K562 (cell line): ENCODE measurements around the gene SLC4A3. TPM values are rescaled to one million over a fixed set of nuclear protein-coding genes. Genes with fewer than 3 reads are reported as not detected.

ENCODE experiments used
- ELF1 ChIP-seq: fragments of 200-800 bp; sonication (Bioruptor generic); IDR thresholded peaks from 2 replicates; pipeline ENCODE4 v1.6.1; 2016; ENCODE audit warnings: missing genetic modification characterization, missing compliant biosample characterization
- LCOR ChIP-seq: sonication (generic); formaldehyde crosslinking; IDR thresholded peaks from 2 replicates; pipeline ENCODE4 v1.8.0; 2022; ENCODE audit warnings: mild to moderate bottlenecking, missing genetic modification reagents
- polyA plus RNA-seq, 8 experiments: library from polyadenylated mRNA; depleted of rRNA in 4 of 8; stranded (reverse) in 5 of 8; unstranded in 3 of 8; fragments of >200 nt; fragmentation: Nextera tagmentation in 2 of 8; fragmentation: Illumina TruSeq in 1 of 8; extraction: Ambion mirVana in 2 of 8; extraction: Trizol in 1 of 8; gene quantifications; 2 replicates each; pipeline versions ENCODE4 v1.2.1 to v1.2.3, GENCODE V29; 2011 to 2014; ENCODE audit warnings: inconsistent platforms in 1 of 8, missing spikeins in 1 of 8
- total RNA-seq, 7 experiments: library from RNA; depleted of rRNA in 6 of 7; stranded (reverse); fragments of >200 nt in 6 of 7; fragmentation: Illumina TruSeq in 2 of 7; extraction: Trizol in 2 of 7; gene quantifications; 2 replicates each; pipeline versions ENCODE4 v1.2.1 to v1.2.3, GENCODE V29; 2011 to 2021; ENCODE audit warnings: low replicate concordance in 1 of 7
- TF ChIP-seq, protein P1 (sequence below): fragments of 200-600 bp; sonication (generic); IDR thresholded peaks from one replicate; pipeline ENCODE4 v1.6.1; 2012; ENCODE audit warnings: mild to moderate bottlenecking, low read depth, low read length, inconsistent platforms
- TF ChIP-seq, protein P2 (sequence below): sonication (generic); formaldehyde crosslinking; IDR thresholded peaks from 2 replicates; pipeline ENCODE4 v1.8.0; 2022; ENCODE audit warnings: mild to moderate bottlenecking, missing genetic modification reagents, borderline replicate concordance
- TF ChIP-seq, protein P3 (sequence below): sonication (generic); formaldehyde crosslinking; IDR thresholded peaks from 2 replicates; pipeline ENCODE4 v1.9.0; 2022; ENCODE audit warnings: mild to moderate bottlenecking, missing genetic modification reagents
- TF ChIP-seq, protein P4 (sequence below): fragments of 450-650 bp; formaldehyde crosslinking; conservative IDR thresholded peaks from 2 replicates; pipeline ENCODE4 v1.4.0; 2022; ENCODE audit warnings: mild to moderate bottlenecking, missing genetic modification characterization

Gene SLC4A3
- total and polyA plus RNA-seq, 9 of the 15 experiments (the other 6 are each of a cell fraction or from before 2014, with no cell fraction given): 0.04 to 0.31 (median 0.16) TPM; not detected in 5

DNA sequence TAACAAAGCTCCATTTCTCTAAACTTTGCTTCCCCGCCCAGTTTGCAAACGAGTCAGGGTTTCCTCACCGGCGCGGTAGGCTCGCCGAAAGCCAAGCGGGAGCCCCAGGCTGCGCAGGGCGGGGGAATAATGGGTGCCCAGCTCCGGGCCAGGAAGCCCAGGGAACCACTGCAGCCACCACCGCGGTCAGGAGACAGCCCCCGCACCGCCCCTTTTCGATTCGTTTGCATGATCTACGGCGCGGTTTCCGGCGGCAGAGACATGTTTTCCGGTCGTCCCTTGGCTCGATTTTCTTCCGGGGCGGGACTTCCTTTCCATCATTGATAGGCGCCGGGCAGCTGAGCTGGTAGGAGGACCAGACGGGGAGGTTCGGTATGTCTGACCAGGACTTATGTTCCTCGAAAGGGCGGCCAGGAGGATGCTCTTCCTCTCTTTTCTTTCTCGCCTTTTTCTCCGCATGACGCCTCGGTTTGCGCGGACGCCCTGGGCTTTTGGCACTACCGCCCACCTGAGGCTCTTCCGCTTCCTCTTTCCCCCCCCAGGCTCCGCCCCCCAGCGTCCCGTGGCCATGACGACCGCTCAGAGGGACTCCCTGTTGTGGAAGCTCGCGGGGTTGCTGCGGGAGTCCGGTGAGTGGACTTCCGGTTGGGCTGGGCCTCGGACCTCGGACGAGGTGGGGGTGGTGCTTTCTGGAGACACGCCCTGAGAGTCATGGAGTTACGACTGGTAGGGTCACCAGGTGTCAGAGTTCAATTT lies 29.7 kb upstream of the SLC4A3 start, which contains the start of gene STK11IP (continued):
- TF ChIP-seq, protein P1, sequence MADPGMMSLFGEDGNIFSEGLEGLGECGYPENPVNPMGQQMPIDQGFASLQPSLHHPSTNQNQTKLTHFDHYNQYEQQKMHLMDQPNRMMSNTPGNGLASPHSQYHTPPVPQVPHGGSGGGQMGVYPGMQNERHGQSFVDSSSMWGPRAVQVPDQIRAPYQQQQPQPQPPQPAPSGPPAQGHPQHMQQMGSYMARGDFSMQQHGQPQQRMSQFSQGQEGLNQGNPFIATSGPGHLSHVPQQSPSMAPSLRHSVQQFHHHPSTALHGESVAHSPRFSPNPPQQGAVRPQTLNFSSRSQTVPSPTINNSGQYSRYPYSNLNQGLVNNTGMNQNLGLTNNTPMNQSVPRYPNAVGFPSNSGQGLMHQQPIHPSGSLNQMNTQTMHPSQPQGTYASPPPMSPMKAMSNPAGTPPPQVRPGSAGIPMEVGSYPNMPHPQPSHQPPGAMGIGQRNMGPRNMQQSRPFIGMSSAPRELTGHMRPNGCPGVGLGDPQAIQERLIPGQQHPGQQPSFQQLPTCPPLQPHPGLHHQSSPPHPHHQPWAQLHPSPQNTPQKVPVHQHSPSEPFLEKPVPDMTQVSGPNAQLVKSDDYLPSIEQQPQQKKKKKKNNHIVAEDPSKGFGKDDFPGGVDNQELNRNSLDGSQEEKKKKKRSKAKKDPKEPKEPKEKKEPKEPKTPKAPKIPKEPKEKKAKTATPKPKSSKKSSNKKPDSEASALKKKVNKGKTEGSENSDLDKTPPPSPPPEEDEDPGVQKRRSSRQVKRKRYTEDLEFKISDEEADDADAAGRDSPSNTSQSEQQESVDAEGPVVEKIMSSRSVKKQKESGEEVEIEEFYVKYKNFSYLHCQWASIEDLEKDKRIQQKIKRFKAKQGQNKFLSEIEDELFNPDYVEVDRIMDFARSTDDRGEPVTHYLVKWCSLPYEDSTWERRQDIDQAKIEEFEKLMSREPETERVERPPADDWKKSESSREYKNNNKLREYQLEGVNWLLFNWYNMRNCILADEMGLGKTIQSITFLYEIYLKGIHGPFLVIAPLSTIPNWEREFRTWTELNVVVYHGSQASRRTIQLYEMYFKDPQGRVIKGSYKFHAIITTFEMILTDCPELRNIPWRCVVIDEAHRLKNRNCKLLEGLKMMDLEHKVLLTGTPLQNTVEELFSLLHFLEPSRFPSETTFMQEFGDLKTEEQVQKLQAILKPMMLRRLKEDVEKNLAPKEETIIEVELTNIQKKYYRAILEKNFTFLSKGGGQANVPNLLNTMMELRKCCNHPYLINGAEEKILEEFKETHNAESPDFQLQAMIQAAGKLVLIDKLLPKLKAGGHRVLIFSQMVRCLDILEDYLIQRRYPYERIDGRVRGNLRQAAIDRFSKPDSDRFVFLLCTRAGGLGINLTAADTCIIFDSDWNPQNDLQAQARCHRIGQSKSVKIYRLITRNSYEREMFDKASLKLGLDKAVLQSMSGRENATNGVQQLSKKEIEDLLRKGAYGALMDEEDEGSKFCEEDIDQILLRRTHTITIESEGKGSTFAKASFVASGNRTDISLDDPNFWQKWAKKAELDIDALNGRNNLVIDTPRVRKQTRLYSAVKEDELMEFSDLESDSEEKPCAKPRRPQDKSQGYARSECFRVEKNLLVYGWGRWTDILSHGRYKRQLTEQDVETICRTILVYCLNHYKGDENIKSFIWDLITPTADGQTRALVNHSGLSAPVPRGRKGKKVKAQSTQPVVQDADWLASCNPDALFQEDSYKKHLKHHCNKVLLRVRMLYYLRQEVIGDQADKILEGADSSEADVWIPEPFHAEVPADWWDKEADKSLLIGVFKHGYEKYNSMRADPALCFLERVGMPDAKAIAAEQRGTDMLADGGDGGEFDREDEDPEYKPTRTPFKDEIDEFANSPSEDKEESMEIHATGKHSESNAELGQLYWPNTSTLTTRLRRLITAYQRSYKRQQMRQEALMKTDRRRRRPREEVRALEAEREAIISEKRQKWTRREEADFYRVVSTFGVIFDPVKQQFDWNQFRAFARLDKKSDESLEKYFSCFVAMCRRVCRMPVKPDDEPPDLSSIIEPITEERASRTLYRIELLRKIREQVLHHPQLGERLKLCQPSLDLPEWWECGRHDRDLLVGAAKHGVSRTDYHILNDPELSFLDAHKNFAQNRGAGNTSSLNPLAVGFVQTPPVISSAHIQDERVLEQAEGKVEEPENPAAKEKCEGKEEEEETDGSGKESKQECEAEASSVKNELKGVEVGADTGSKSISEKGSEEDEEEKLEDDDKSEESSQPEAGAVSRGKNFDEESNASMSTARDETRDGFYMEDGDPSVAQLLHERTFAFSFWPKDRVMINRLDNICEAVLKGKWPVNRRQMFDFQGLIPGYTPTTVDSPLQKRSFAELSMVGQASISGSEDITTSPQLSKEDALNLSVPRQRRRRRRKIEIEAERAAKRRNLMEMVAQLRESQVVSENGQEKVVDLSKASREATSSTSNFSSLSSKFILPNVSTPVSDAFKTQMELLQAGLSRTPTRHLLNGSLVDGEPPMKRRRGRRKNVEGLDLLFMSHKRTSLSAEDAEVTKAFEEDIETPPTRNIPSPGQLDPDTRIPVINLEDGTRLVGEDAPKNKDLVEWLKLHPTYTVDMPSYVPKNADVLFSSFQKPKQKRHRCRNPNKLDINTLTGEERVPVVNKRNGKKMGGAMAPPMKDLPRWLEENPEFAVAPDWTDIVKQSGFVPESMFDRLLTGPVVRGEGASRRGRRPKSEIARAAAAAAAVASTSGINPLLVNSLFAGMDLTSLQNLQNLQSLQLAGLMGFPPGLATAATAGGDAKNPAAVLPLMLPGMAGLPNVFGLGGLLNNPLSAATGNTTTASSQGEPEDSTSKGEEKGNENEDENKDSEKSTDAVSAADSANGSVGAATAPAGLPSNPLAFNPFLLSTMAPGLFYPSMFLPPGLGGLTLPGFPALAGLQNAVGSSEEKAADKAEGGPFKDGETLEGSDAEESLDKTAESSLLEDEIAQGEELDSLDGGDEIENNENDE: no peak
- TF ChIP-seq LCOR (CRISPR knock-in tag) (no peak), ELF1 (peak; percentile 98)
- TF ChIP-seq, protein P2, sequence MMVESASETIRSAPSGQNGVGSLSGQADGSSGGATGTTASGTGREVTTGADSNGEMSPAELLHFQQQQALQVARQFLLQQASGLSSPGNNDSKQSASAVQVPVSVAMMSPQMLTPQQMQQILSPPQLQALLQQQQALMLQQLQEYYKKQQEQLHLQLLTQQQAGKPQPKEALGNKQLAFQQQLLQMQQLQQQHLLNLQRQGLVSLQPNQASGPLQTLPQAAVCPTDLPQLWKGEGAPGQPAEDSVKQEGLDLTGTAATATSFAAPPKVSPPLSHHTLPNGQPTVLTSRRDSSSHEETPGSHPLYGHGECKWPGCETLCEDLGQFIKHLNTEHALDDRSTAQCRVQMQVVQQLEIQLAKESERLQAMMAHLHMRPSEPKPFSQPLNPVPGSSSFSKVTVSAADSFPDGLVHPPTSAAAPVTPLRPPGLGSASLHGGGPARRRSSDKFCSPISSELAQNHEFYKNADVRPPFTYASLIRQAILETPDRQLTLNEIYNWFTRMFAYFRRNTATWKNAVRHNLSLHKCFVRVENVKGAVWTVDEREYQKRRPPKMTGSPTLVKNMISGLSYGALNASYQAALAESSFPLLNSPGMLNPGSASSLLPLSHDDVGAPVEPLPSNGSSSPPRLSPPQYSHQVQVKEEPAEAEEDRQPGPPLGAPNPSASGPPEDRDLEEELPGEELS (CRISPR knock-in tag): no peak
- TF ChIP-seq, protein P3, sequence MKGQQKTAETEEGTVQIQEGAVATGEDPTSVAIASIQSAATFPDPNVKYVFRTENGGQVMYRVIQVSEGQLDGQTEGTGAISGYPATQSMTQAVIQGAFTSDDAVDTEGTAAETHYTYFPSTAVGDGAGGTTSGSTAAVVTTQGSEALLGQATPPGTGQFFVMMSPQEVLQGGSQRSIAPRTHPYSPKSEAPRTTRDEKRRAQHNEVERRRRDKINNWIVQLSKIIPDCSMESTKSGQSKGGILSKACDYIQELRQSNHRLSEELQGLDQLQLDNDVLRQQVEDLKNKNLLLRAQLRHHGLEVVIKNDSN (CRISPR knock-in tag): 0 out of 2 replicates have a peak, but pooled peaks have one; percentile 21
- TF ChIP-seq, protein P4, sequence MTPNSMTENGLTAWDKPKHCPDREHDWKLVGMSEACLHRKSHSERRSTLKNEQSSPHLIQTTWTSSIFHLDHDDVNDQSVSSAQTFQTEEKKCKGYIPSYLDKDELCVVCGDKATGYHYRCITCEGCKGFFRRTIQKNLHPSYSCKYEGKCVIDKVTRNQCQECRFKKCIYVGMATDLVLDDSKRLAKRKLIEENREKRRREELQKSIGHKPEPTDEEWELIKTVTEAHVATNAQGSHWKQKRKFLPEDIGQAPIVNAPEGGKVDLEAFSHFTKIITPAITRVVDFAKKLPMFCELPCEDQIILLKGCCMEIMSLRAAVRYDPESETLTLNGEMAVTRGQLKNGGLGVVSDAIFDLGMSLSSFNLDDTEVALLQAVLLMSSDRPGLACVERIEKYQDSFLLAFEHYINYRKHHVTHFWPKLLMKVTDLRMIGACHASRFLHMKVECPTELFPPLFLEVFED: no peak
